Thyroid gland (tissue), 4 donors: ENCODE measurements around the gene CATSPER1. TPM values are rescaled to one million over a fixed set of nuclear protein-coding genes. Genes with fewer than 3 reads are reported as not detected.

Experiments
- DNase-seq, 2 donors: peaks; one replicate each; pipeline ENCODE4 v3.0.0-alpha.2; 2019
- H3K27ac ChIP-seq, 3 donors: fragments of 200-600 bp; sonication (generic); 1 replicate in 2 of 3; 2 replicates in 1 of 3; pipeline ENCODE4 v1.5.1; 2016 to 2019; ENCODE audit warnings: mild to moderate bottlenecking in 1 of 3, moderate library complexity in 1 of 3
- H3K27me3 ChIP-seq: fragments of 200-600 bp; sonication (generic); one replicate; pipeline ENCODE4 v1.5.1; 2019
- H3K36me3 ChIP-seq, 2 donors: fragments of 200-600 bp; sonication (generic); one replicate each; pipeline ENCODE4 v1.5.1; 2016 to 2019
- H3K4me1 ChIP-seq, 2 donors: fragments of 200-600 bp; sonication (generic); one replicate each; pipeline ENCODE4 v1.5.1; 2017 to 2019
- H3K4me3 ChIP-seq, 3 donors: fragments of 200-600 bp; sonication (generic); replicated peaks in 1 of 3; 1 replicate in 2 of 3; 2 replicates in 1 of 3; pipeline ENCODE4 v1.5.1; 2016; ENCODE audit warnings: mild to moderate bottlenecking in 1 of 3
- H3K9me3 ChIP-seq: fragments of 200-600 bp; sonication (generic); one replicate; pipeline ENCODE4 v1.5.1; 2017
- CTCF ChIP-seq, 6 experiments: fragments of 200-600 bp in 3 of 6; fragments of 450-650 bp in 3 of 6; sonication (generic) in 3 of 6; IDR thresholded peaks; one replicate each; pipeline ENCODE4 v1.5.1; 2016 to 2019; ENCODE audit warnings: antibody characterized with exemption in 6 of 6, mild to moderate bottlenecking in 2 of 6, inconsistent platforms in 1 of 6, moderate library complexity in 1 of 6
- POLR2A ChIP-seq, 2 donors: fragments of 450-650 bp; IDR thresholded peaks; one replicate each; pipeline ENCODE4 v1.6.1; 2017; ENCODE audit warnings: antibody characterized with exemption in 2 of 2, mild to moderate bottlenecking in 2 of 2, moderate library complexity in 1 of 2
- WGBS, 2 donors: methylation state at CpG; one replicate each; pipeline ENCODE4 v1.1.5; 2017; 5-methylcytosine and 5-hydroxymethylcytosine counted together
- intact Hi-C: fragments of 100-400 bp; cut with DNase I; formaldehyde crosslinking; loops from one replicate; pipeline ENCODE4 v1.15.1; 2023
- total RNA-seq, 4 donors: library from RNA; depleted of rRNA; stranded (reverse); fragments of >200 nt; gene quantifications; one replicate each; pipeline ENCODE4 v1.2.3, GENCODE V29; 2016

Gene CATSPER1
- total RNA-seq, 4 donors from 2014 or later: not detected

- no peaks in the 10 kb centered on the region for H3K27me3 ChIP-seq
- H3K36me3 ChIP-seq: peaks cover 90 to 92% of the 10 kb centered on the region in 2 donors
- intact Hi-C loops: no loop called here
- no peak overlapping the region for H3K4me3 ChIP-seq
- no peak overlapping the region for H3K27ac ChIP-seq
- TF ChIP-seq CTCF (IDR thresholded peaks at IDR 0.05) (no peak), POLR2A (IDR thresholded peaks at IDR 0.05) (no peak)
- WGBS, 2 donors: 91 to 97% methylated on average over 2 of the region's 2 CpGs
- H3K4me1 ChIP-seq: no peaks in the 10 kb centered on the region
- DNase-seq: no peak
- no peaks in the 10 kb centered on the region for H3K9me3 ChIP-seq
Measured at GRCh38 chr11:66062408-66062807, 36.1 kb upstream of the CATSPER1 start.

GRCh38 chr11:66061268-66061667 is 35.0 kb upstream of the CATSPER1 start:
- no peaks in the 10 kb centered on the region for H3K27me3 ChIP-seq
- WGBS, 2 donors: 87 to 88% methylated on average over 6 of the region's 6 CpGs
- peaks cover 89 to 90% of the 10 kb centered on the region in 2 donors for H3K36me3 ChIP-seq
- no peak overlapping the region for H3K4me3 ChIP-seq
- H3K9me3 ChIP-seq: no peaks in the 10 kb centered on the region
- H3K27ac ChIP-seq: no peak overlapping the region
- intact Hi-C loops: no loop called here
- no peak for DNase-seq
- TF ChIP-seq CTCF (IDR thresholded peaks at IDR 0.05): no peak
- TF ChIP-seq POLR2A (IDR thresholded peaks at IDR 0.05): no peak
- no peaks in the 10 kb centered on the region for H3K4me1 ChIP-seq

- Histone ChIP-seq H3K27ac (no peak overlapping the region), H3K27me3 (no peaks in the 10 kb centered on the region), H3K9me3 (no peaks in the 10 kb centered on the region), H3K36me3 (peaks cover 87 to 92% of the 10 kb centered on the region in 2 donors), H3K4me1 (no peaks in the 10 kb centered on the region), H3K4me3 (no peak overlapping the region)
- intact Hi-C loops: no loop called here
- no peak for TF ChIP-seq CTCF (IDR thresholded peaks at IDR 0.05)
- TF ChIP-seq POLR2A (IDR thresholded peaks at IDR 0.05): no peak
- WGBS, 2 donors: 81 to 82% methylated on average over 8 of the region's 8 CpGs
- DNase-seq: no peak
Measured at GRCh38 chr11:66059966-66060680, 33.8 kb upstream of the CATSPER1 start.

- H3K27ac ChIP-seq: no peak overlapping the region
- H3K4me1 ChIP-seq: peaks cover 11 to 12% of the 10 kb centered on the region in 2 donors
- DNase-seq: no peak
- H3K36me3 ChIP-seq: peaks cover 65 to 68% of the 10 kb centered on the region in 2 donors
- H3K9me3 ChIP-seq: no peaks in the 10 kb centered on the region
- TF ChIP-seq POLR2A (IDR thresholded peaks at IDR 0.05): no peak
- TF ChIP-seq CTCF (IDR thresholded peaks at IDR 0.05): no peak
- intact Hi-C loops: no loop called here
- H3K4me3 ChIP-seq: no peak overlapping the region
- no peaks in the 10 kb centered on the region for H3K27me3 ChIP-seq
- 69 to 81% methylated on average over 7 of the region's 7 CpGs for WGBS, 2 donors
Measured at GRCh38 chr11:66056501-66056900, 30.2 kb upstream of the CATSPER1 start.

- intact Hi-C loops: no loop called here
- H3K4me1 ChIP-seq: peaks cover 26% of the 10 kb centered on the region in 2 donors
- DNase-seq: no peak
- TF ChIP-seq POLR2A (IDR thresholded peaks at IDR 0.05): no peak
- TF ChIP-seq CTCF (IDR thresholded peaks at IDR 0.05): no peak
- no peaks in the 10 kb centered on the region for H3K9me3 ChIP-seq
- H3K27ac ChIP-seq: no peak overlapping the region
- WGBS, 2 donors: 92% methylated on average over 7 of the region's 7 CpGs
- no peaks in the 10 kb centered on the region for H3K27me3 ChIP-seq
- peaks cover 51 to 53% of the 10 kb centered on the region in 2 donors for H3K36me3 ChIP-seq
- no peak overlapping the region for H3K4me3 ChIP-seq
Measured at GRCh38 chr11:66055021-66055420, 28.7 kb upstream of the CATSPER1 start.
